Stimulated activated CD4-positive, alpha-beta T cell treated with anti-CD3 and anti-CD28 coated beads, Interleukin-4, amount 100 ng/mL, for 4 hours (primary cell): ENCODE data around the gene MYH7B.

Source experiments
- DNase-seq, 2 experiments: peaks; one replicate each; pipeline ENCODE4 v3.0.0-alpha.2; 2020

The MYH7B gene

DNA sequence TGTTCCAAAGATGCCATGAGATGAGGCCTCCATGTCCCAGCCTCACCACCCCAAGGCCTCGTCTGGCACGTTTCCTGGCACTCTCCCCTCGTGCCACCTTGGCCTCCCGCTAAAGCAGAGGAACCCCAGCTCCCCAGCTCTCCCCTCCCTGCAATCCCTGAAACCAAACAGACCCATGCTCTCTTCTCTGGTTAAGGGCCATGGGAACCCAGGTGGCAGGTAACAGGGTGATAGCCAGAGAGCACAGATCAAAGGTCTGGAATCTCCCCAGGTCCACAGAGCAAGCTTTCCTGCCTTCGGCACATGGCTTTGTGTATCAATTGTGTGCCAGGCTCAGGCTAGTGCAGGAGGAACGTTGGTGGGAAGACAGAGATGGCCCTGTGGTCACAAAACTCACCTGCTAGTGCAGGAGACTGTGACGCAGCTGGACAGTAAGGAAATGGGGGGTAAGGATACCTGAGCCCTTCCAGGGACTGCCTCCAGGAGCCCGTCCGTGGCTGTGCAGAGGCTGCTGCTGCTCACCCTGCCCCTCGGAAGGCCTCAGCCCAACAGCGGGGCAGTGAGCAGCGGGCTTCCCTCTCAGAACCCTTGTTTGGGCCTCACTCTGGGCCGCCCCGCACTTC lies 39.0 kb downstream of the MYH7B start:
- no peak for DNase-seq

DNA sequence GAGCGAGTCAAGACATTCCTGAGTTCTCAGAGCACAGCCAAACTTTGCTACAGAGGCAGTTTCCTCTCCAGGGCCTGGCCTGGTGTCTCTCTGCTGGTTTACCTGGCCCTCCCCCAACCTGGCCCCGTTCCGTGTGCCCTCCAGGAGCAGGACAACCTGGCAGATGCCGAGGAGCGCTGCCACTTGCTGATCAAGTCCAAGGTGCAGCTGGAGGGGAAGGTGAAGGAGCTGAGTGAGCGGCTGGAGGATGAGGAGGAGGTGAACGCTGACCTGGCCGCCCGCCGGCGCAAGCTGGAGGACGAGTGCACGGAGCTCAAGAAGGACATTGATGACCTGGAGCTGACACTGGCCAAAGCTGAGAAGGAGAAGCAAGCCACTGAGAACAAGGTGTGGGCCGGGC lies 39.5 kb downstream of the MYH7B start:
- no peak for DNase-seq

DNA sequence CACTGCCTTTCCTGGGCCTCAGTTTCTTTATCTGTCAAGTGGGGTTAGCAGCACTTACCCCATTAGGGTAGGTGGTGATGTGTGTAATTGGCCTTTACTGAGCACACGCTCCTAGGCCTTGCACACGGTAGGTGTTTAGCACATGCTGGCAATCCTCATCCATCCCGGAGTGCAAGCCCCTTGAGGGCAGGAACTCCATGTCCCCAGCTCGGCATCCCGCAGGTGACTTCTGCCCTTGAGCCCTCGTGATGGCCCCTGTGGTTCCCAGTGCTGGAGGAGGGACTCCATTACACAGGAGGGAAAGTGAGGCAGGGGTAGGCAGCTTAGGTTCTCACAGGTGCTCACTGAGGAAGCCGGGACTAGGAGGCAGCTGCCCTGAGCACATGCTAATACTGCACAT lies 40.0 kb downstream of the MYH7B start:
- DNase-seq: no peak

DNA sequence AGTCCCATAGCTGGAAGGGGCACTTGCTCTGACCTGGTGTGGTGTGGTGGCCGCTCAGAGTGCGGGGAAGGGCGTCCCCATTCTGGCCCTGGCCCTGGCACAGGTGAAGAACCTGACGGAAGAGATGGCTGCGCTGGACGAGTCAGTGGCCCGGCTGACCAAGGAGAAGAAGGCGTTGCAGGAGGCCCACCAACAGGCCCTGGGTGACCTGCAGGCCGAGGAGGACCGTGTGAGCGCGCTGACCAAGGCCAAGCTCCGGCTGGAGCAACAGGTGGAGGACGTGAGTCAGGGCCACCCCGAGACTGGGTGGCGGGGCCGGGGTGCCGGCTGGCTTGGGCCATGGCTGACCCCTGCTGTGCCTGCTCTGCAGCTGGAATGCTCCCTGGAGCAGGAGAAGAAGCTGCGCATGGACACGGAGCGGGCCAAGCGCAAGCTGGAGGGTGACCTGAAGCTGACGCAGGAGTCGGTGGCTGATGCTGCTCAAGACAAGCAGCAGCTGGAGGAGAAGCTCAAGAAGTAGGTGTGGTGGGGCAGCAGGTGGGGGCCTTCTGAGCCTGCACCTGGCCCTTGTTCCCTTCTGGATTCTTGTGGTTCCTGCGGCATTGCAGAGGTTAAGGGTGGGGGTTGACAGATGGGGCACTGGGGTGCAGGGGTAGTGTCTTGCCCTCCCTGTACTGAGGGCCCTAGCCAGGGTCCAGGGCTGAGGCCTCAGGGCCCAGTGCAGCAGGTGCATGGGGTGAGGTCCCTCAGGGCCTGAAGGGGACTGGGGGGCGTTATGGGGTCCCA lies 40.8 kb downstream of the MYH7B start:
- DNase-seq: no peak

DNA sequence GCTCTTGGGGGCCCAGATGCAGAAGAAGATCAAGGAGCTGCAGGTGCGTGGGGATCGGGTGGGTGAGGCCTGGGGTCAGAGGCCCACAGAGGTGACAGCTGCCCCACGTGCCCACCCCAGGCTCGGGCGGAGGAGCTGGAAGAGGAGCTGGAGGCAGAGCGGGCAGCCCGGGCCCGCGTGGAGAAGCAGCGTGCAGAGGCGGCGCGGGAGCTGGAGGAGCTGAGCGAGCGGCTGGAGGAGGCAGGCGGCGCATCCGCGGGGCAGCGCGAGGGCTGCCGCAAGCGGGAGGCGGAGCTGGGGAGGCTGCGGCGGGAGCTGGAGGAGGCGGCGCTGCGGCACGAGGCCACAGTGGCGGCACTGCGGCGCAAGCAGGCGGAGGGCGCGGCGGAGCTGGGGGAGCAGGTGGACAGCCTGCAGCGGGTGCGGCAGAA lies 41.5 kb downstream of the MYH7B start:
- DNase-seq: no peak

DNA sequence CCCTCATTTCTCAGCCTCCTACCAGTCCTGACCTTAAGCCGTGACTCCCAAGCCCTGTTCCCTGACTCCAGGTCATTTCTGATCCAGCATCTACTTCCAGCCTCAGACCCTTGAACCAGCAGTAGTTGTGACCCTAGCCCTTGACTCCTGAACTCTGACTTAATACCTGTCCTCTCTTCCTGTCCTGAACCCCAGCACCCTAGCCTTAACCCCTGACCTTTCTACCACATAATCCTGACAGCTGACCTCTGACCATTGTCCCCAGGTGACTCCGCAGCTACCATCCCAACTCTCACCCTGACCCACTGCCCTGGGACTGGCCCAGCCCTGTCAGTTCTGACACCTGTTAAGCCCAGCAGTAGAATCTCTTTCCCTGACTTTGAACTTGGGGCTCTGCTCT lies 42.1 kb downstream of the MYH7B start:
- DNase-seq: no peak

DNA sequence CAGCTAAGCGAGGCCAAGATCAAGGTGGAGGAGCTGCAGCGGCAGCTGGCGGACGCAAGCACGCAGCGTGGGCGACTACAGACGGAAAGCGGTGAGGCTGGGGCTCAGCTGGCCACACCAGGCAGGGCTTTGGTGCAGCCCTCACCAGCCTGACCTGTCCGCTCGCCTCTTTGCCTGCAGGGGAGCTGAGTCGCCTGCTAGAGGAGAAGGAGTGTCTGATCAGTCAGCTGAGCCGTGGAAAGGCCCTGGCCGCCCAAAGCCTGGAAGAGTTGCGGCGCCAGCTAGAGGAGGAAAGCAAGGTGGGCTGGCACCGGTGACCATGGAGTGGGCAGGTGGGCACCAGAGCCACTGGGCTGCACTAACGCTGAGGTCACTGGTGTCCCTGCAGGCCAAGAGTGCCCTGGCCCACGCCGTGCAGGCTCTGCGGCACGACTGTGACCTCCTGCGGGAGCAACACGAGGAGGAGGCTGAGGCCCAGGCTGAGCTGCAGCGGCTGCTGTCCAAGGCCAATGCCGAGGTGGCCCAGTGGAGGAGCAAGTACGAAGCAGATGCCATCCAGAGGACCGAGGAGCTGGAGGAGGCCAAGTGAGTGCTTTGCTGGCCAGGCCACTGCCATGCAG lies 42.8 kb downstream of the MYH7B start:
- no peak for DNase-seq

DNA sequence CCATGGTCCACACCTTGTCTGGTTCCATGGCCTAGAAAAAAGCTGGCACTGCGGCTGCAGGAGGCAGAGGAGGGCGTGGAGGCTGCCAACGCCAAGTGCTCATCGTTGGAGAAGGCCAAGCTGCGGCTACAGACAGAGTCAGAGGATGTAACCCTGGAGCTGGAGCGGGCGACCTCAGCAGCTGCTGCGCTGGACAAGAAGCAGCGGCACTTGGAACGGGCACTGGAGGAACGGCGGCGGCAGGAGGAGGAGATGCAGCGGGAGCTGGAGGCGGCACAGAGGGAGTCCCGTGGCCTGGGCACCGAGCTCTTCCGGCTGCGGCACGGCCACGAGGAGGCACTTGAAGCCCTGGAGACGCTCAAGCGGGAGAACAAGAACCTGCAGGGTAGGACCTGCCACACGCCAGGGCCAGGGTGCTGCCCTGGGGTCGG lies 43.4 kb downstream of the MYH7B start:
- DNase-seq: no peak

DNA sequence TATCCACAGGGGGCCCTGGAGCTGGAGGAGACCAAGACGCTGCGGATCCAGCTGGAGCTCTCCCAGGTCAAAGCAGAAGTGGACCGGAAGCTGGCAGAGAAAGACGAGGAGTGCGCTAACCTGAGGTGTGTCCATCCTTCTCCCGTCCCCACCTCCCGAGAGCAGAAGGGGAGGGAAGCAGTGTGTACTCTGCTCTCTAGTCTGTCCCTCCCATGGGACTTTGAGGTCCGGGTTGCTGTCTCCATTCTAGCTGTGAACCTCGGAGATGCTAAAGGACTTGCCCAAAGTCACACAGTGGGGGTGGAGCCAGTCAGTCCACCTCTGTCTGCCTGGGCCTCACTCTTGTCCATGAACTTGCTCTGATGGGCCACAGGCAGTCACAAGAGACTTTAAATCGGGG lies 44.1 kb downstream of the MYH7B start:
- DNase-seq: no peak

DNA sequence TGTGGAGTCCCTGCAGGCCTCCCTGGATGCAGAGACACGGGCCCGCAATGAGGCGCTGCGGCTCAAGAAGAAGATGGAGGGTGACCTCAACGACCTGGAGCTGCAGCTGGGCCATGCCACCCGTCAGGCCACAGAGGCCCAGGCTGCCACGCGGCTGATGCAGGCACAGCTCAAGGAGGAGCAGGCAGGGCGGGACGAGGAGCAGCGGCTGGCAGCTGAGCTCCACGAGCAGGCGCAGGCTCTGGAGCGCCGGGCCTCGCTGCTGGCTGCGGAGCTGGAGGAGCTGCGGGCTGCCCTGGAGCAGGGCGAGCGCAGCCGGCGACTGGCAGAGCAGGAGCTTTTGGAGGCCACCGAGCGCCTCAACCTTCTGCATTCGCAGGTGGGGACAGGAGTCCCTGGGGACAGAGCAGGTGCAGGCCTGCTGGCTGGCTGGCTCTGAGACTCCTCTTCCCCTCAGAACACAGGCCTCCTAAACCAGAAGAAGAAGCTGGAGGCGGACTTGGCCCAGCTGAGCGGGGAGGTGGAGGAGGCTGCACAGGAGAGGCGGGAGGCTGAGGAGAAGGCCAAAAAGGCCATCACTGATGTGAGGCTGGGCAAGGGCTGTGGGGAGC lies 44.7 kb downstream of the MYH7B start:
- DNase-seq: no peak

DNA sequence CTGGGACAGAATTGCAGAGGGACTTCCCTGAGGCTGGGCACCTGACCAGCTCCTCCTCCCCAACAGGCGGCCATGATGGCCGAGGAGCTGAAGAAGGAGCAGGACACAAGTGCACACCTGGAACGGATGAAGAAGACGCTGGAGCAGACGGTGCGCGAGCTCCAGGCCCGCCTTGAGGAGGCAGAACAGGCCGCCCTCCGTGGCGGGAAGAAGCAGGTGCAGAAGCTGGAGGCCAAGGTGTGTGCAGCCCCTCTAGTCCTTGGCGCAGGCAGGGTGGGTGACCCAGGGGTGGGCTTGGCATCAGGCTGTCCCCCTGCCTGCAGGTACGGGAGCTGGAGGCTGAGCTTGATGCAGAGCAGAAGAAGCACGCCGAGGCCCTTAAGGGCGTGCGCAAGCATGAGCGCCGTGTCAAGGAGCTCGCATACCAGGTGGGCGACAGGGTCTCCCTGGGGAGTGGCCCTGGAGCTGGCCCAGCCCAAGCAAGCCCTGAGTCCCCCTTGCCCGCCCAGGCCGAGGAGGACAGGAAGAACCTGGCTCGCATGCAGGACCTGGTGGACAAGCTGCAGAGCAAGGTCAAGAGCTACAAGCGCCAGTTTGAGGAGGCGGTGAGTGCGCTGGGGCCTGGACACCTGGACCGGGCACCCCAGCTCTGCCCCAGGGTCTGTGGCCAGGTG lies 45.4 kb downstream of the MYH7B start:
- no peak for DNase-seq

DNA sequence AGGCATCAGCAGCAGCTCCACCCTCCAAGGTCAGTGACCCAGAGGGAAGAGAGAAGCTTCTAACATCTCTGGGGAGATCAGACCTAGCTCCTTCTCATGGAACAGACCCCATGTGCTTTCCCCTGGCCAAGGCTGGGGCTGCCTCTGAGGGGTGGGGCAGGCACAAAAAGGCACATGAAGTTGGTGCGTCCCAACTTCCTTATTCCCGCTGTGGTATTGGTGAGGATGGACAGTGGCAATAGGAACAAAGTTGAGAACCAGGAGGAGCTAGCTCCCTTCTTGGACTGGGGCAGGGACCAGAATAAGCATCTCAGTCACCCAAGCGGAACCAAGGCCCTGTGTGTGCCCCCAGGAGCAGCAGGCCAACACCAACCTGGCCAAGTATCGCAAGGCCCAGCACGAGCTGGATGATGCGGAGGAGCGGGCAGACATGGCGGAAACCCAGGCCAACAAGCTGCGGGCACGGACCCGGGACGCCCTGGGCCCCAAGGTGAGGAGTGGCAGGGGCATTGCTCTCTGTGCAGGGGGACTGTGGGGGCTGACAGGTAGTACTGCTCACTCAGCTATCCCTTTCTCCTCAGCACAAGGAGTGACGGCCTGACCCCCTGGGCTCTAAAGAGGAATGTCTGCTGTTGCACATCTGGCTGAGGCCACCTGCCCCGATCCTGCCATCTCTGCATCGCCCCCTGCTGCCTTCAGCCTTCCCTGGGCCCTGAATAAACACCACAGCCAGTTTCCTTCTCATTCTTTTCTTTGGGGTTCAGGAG lies 46.1 kb downstream of the MYH7B start:
- DNase-seq: no peak

DNA sequence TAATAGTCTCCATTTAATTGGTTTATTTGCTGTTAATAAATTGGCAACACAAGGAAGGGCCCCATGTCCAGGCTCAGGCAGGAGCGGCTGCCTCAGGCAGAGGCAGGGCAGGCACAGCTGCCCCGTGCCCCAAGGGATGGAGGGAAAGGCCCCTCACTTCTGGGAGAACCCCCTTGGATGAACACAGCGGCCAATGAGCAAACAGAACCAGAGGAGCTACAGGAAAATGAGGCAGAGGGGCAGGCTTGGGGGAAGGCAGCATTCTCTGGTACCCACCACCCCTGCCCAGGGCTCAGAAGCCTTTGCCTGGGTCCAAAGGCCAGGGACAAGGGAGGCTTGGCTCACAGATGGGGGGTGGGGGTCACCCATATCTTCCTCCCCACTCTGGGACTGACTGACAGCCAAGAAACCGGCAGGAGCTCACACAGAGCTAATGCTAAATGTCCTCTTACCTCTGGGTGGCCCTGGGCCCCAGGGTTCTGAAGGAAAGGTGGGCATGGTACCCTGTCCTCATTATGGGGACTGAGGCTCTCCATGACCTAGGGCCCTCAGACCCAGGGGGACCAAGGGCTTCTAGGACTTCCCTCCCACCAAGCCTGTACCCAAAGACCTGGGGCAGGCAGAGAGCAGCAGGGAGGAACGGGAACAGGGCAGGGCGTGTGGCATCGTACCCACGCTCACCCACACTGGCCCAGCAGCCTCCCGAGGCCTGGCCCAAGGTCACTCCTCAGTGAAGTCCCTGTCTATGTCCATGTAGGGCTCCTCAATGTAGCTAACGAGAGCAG lies 47.0 kb downstream of the MYH7B start:
- DNase-seq: no peak

DNA sequence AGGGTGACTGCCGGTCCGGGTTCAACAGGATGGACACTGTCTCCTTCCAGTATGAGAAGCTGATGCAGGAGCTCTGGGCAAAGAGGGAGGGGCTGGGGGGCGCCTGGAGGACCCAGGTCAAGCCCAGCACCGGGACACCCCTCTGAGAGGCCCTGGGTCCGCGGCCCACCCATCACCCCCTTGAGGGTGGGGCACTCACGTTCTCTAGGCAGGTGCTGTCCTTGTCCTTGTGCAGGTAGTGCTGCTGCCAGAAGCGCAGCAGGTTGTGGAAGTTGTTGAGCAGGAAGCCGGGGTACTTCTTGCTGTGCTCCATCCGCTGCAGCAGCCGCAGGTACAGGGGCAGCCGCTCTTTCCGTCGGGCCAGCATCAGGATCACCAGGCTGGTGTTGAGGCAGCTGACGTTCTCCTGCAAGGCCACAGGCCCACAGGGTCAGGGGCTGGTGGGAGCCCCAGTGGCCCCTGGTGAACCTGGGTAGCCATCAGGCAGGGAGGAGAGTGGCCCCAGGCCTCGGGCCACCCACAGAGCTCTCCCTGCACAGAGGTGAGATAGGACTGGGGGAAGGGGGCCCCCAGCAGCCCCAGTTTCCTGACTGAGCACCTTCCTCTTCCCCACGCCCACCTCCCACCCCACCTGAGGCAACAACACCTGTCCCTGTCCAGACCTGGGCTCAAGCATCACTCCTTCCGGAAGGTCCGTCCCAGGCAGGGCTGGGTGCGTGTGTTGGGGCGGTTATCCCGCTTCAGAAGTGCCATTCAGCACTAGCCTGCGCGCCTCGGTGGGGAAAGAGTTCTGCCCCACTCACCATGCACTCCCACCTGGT lies 47.8 kb downstream of the MYH7B start:
- no peak for DNase-seq

DNA sequence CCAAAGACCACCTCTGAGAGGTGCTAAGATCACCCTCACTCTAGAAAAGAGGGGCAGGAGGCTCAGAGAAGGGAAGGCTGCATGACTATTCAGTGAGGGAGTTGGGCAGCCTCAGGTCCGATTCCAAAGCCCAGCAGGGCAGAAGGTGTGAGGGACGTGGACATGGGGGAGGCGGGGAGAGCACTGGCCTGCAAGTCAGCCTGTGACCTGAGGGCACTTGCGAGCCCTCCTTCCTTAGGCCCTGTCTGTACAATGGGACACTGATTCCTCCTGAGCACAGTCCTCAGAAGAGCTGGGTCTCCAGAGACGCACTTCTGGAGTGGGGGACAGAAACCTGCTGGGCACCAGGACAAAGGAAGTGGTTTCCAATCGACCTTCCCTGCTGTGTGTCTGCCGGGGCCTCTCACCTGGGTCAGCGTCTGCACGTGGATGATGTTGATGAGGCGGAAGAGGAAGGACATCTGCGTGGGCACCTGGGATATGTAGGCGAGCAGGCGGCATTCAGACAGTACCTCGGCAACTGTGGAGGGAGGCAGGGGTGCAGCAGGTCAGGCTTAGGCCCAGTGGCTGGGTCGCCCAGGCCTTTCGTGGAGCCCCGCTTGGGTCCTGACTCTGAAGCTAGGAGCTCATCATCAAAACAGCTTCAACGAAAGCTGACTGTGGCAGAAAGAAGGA lies 48.5 kb downstream of the MYH7B start:
- DNase-seq: no peak

DNA sequence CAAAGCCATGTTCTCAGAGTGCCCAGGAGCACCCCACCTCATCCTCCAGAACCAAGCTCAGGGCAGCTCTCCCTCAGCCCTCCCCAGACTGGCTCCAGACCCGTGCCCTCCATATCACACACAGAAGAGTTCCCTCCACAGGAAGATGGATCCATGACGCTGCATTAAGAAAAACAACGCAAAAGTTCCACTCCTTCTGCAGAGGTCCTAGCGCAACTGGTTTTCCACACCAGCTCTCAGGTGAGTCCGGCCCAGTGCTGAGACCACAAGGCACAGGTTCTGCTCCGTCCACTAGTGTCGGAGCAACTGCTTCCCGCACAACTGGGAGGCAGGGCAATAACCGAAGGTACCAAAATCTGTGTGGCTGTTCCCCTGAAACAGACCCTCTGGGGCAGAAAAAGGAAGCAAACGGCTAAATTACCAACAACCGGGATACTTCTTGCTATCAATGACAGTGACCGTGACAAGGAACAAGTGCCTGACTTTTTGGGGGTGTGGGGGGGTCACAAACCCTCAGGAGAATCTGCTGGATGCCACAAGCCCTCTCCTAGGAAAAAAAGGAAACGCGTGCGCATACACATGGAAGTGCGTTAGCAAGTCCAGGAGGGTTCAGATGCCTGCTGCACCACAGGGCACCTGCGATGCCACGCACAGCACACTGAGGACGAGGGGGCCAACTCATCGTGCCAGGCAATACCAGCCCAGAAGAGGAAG lies 49.2 kb downstream of the MYH7B start:
- DNase-seq: no peak
